PFSK-1 (cell line): ENCODE measurements around the gene GCN1.

Experiments
- POLR2AphosphoS5 ChIP-seq: IDR thresholded peaks from 2 replicates; pipeline ENCODE4 v1.6.1; 2012; ENCODE audit warnings: low read depth, mild to moderate bottlenecking, control low read depth, low read length, moderate library complexity
- TF ChIP-seq, protein P1 (sequence below), 2 experiments: IDR thresholded peaks; 2 replicates each; pipeline versions ENCODE4 v1.6.1 to v1.8.0; 2011 to 2012; ENCODE audit warnings: low read depth in 2 of 2, low read length in 2 of 2, control low read depth in 1 of 2, inconsistent platforms in 1 of 2, mild to moderate bottlenecking in 1 of 2, moderate library complexity in 1 of 2; ENCODE audit not compliant: insufficient read depth in 1 of 2

DNA sequence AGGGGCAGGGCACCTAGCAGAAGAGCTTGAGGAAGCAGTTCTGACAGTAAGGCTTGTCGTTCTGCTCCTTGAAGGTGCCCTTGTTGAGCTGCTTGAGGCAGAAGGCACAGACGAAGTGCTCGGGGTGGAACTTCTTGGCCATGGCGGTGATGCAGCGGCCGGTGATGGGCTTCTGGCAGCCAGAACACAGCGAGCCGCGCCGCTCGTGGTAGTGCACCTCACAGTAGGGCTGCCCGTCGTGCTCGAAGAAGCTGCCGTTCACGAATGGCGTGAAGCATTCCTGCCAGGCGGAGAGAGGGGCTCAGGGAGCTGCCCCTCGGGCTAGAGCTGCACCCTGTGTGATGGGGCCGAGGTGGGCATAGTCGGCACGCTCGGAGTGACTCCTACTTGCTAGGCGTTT is 17.8 kb upstream of the GCN1 start:
- TF ChIP-seq POLR2AphosphoS5, result no peak
- TF ChIP-seq, protein P1, sequence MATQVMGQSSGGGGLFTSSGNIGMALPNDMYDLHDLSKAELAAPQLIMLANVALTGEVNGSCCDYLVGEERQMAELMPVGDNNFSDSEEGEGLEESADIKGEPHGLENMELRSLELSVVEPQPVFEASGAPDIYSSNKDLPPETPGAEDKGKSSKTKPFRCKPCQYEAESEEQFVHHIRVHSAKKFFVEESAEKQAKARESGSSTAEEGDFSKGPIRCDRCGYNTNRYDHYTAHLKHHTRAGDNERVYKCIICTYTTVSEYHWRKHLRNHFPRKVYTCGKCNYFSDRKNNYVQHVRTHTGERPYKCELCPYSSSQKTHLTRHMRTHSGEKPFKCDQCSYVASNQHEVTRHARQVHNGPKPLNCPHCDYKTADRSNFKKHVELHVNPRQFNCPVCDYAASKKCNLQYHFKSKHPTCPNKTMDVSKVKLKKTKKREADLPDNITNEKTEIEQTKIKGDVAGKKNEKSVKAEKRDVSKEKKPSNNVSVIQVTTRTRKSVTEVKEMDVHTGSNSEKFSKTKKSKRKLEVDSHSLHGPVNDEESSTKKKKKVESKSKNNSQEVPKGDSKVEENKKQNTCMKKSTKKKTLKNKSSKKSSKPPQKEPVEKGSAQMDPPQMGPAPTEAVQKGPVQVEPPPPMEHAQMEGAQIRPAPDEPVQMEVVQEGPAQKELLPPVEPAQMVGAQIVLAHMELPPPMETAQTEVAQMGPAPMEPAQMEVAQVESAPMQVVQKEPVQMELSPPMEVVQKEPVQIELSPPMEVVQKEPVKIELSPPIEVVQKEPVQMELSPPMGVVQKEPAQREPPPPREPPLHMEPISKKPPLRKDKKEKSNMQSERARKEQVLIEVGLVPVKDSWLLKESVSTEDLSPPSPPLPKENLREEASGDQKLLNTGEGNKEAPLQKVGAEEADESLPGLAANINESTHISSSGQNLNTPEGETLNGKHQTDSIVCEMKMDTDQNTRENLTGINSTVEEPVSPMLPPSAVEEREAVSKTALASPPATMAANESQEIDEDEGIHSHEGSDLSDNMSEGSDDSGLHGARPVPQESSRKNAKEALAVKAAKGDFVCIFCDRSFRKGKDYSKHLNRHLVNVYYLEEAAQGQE (IDR thresholded peaks at IDR 0.05; ENCODE audit: insufficient read depth in 1 of 2, low read depth in 2 of 2, low read length in 2 of 2), result no peak
